ENCODE data around the gene AMMECR1.

DNA sequence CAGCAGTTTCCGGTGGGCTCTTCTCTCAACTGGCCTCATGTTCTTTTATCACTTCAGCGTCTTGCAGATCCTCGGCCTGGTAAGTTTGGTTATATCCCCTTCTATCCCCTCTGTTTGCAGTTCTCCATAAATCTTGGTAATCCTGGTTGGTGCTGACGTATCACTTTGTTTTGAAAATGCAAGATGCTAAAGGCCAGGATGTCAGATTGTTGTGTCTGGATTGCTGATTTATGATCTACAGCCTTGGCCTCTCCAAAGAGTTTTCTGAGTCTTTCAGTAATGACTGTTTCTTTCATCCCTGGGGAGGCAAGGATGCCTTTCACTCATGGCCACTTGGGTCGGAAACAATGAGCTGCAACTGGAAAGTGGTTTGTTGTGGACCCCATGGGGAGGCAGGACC is 146.4 kb downstream of the AMMECR1 start:
- TF ChIP-seq EZH2phosphoT487 (IDR thresholded peaks at IDR 0.05; ENCODE audit: insufficient read depth, low read depth): no peak
- TF ChIP-seq EZH2 (IDR thresholded peaks at IDR 0.05; ENCODE audit: insufficient read depth, poor library complexity, severe bottlenecking): no peak

Data from GM23248 (cell line).